ENCODE results near the gene DEFB112. TPM values are rescaled to one million over a fixed set of nuclear protein-coding genes. Genes with fewer than 3 reads are reported as not detected.

The DEFB112 gene, protein sequence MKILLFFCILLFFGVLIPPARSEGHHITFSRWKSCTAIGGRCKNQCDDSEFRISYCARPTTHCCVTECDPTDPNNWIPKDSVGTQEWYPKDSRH
- total RNA-seq (not detected), polyA plus RNA-seq (ENCODE audit: insufficient read depth in 1 of 8, insufficient read length in 8 of 8, low replicate concordance in 1 of 8) (not detected)
- long read RNA-seq, donor 1, result 0 reads
- long read RNA-seq, donor 2, result 0 reads
- long read RNA-seq, donor 3, result 0 reads
- long read RNA-seq, donor 4, result 0 reads
- long read RNA-seq, donor 5, result 0 reads
- long read RNA-seq, donor 6, result 0 reads
- long read RNA-seq, donor 7, result 0 reads
- long read RNA-seq, donor 8, result 0 reads
- long read RNA-seq, donor 9, result 0 reads
- long read RNA-seq, donor 10, result 0 reads
- long read RNA-seq, donor 11, result 0 reads

DNA sequence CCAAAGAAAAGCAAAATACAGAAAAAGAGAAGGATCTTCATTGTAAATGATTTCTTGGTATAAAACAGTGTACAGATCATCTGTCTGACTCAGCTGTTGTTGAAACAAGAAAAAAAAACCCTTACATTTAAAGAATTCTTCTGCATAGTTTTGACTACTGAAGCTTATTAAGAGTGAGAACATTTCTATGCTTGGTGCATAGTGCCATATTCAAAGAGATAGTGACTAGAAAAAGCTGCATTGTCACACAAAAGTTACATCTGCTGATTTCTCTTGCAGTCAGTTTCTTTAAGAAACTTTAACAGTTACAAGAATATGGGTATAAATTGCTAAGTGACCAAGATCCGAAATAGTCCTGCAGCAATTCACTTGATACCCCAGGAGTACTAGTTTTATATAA, at the start of gene DEFB112:
Gene DEFB112, minus strand, starts transcription at position 101 of the 400 bp plus-strand sequence. Its CDS starts 60 bp downstream, at position 41.
- no peaks in the 10 kb centered on the region for H3K36me3 ChIP-seq (ENCODE audit: control insufficient read depth, insufficient read depth, low read length)
- H3K9me3 ChIP-seq (replicated peaks; ENCODE audit: control insufficient read depth, low read depth, low read length), result no peaks in the 10 kb centered on the region
- H3K27me3 ChIP-seq (ENCODE audit: control insufficient read depth, insufficient read depth, low read length), result no peaks in the 10 kb centered on the region
- no peak within 1 kb of the TSS for H3K27ac ChIP-seq (ENCODE audit: low read length)
- no peaks in the 10 kb centered on the region for H3K4me1 ChIP-seq (ENCODE audit: control insufficient read depth, insufficient read depth, low read length)
- no peak for DNase-seq
- no peak within 1 kb of the TSS for H3K4me3 ChIP-seq (ENCODE audit: low read length)
- no CpG with 5 or more reads among the region's 1 CpG for WGBS (ENCODE audit: insufficient coverage)

- DNase-seq, result no peak
- Histone ChIP-seq H3K27ac (ENCODE audit: low read length) (no peak overlapping the region), H3K4me1 (ENCODE audit: control insufficient read depth, insufficient read depth, low read length) (no peaks in the 10 kb centered on the region), H3K4me3 (ENCODE audit: low read length) (no peak overlapping the region), H3K9me3 (replicated peaks; ENCODE audit: control insufficient read depth, low read depth, low read length) (no peaks in the 10 kb centered on the region), H3K27me3 (ENCODE audit: control insufficient read depth, insufficient read depth, low read length) (no peaks in the 10 kb centered on the region), H3K36me3 (ENCODE audit: control insufficient read depth, insufficient read depth, low read length) (no peaks in the 10 kb centered on the region)
- no CpG with 5 or more reads among the region's 2 CpGs for whole genome bisulfite sequencing (ENCODE audit: insufficient coverage)
These were observed 48.9 kb upstream of the DEFB112 start for GRCh38 chr6:50098641-50098993.

DNA sequence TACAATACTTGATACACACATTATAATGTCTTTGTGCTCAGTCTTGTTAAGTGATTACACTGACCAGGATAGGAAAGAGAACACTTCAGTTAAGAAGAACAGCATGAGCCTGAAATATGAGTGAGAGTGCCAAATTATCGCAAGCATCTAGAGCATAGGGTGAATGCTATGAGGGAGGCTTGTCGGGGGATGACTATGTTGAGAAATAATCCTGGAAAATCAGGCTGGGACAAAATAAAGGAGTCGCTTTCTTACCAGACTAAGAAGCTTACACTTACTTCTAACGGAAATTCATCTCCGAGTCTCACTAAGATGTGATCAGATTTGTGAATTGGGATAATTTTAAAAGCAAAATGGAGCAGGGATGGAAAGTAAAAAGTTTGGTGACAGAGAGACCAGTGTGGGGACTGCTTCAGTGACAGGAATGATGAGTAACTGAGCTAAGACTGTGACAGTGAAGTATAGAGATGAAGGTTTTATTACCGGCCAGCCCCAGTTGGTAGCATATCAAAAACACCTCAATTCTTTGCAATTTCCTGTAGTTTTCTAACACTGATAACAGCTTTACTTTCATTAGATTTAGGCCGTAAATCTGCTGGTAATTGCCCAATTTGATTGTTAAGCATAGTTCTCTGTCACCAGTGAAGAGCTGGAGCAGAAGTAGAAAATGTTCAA, 48.4 kb upstream of the DEFB112 start:
- Histone ChIP-seq H3K9me3 (replicated peaks; ENCODE audit: control insufficient read depth, low read depth, low read length) (no peaks in the 10 kb centered on the region), H3K4me3 (ENCODE audit: low read length) (no peak overlapping the region), H3K36me3 (ENCODE audit: control insufficient read depth, insufficient read depth, low read length) (no peaks in the 10 kb centered on the region), H3K27ac (ENCODE audit: low read length) (no peak overlapping the region), H3K27me3 (ENCODE audit: control insufficient read depth, insufficient read depth, low read length) (no peaks in the 10 kb centered on the region), H3K4me1 (ENCODE audit: control insufficient read depth, insufficient read depth, low read length) (no peaks in the 10 kb centered on the region)
- DNase-seq, result no peak
- WGBS (ENCODE audit: insufficient coverage), result 60% methylated on average over 1 of the region's 7 CpGs

DNA sequence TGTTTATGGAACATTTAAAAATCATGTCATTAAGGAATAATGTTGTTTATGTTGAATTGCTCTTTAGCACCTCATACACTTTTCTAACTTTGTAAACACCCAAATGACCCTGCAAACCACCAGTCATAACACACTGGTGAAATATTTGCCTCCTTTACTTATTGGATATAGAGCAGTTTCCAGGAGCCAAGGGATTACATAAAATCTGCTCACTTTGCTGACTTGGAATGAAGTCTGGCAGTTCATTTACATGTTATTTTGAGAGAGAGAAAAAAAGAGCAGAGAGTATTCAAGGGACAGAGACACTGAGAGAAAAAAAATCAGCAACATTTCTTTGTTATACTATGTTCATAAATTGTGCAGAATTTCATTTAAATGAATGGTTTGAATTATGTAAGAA, 46.6 kb upstream of the DEFB112 start:
- no peak for DNase-seq
- Histone ChIP-seq H3K4me1 (ENCODE audit: control insufficient read depth, insufficient read depth, low read length) (no peaks in the 10 kb centered on the region), H3K27ac (ENCODE audit: low read length) (no peak overlapping the region), H3K4me3 (ENCODE audit: low read length) (no peak overlapping the region), H3K9me3 (replicated peaks; ENCODE audit: control insufficient read depth, low read depth, low read length) (no peaks in the 10 kb centered on the region), H3K36me3 (ENCODE audit: control insufficient read depth, insufficient read depth, low read length) (no peaks in the 10 kb centered on the region), H3K27me3 (ENCODE audit: control insufficient read depth, insufficient read depth, low read length) (no peaks in the 10 kb centered on the region)

DNA sequence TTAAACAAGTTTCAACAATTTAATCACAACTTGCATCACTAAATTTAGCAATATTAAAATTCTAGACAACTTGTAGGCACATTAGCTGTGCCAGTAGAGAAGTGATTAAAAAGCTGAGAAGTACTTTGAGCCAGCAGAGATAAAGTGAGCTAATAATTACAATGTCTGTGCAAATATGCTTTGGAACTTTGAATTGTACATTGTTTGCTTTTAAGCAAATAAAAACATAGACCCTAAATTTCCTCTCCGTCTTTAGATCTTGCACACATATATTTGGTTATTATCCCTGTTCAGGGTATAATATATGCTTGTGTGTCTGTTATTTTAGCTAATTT, 44.2 kb upstream of the DEFB112 start:
- no peaks in the 10 kb centered on the region for H3K9me3 ChIP-seq (replicated peaks; ENCODE audit: control insufficient read depth, low read depth, low read length)
- no peak for DNase-seq
- no peaks in the 10 kb centered on the region for H3K27me3 ChIP-seq (ENCODE audit: control insufficient read depth, insufficient read depth, low read length)
- no peaks in the 10 kb centered on the region for H3K36me3 ChIP-seq (ENCODE audit: control insufficient read depth, insufficient read depth, low read length)
- H3K4me3 ChIP-seq (ENCODE audit: low read length), result no peak overlapping the region
- H3K27ac ChIP-seq (ENCODE audit: low read length), result no peak overlapping the region
- no peaks in the 10 kb centered on the region for H3K4me1 ChIP-seq (ENCODE audit: control insufficient read depth, insufficient read depth, low read length)
- WGBS (ENCODE audit: insufficient coverage), result no CpG with 5 or more reads among the region's 1 CpG

- WGBS (ENCODE audit: insufficient coverage), result 66% methylated on average over 5 of the region's 7 CpGs
- DNase-seq, result no peak
- Histone ChIP-seq H3K36me3 (ENCODE audit: control insufficient read depth, insufficient read depth, low read length) (no peaks in the 10 kb centered on the region), H3K9me3 (replicated peaks; ENCODE audit: control insufficient read depth, low read depth, low read length) (no peaks in the 10 kb centered on the region), H3K4me3 (ENCODE audit: low read length) (no peak overlapping the region), H3K27ac (ENCODE audit: low read length) (no peak overlapping the region), H3K27me3 (ENCODE audit: control insufficient read depth, insufficient read depth, low read length) (no peaks in the 10 kb centered on the region), H3K4me1 (ENCODE audit: control insufficient read depth, insufficient read depth, low read length) (no peaks in the 10 kb centered on the region)
These were observed 43.6 kb upstream of the DEFB112 start for GRCh38 chr6:50093116-50093937.

DNA sequence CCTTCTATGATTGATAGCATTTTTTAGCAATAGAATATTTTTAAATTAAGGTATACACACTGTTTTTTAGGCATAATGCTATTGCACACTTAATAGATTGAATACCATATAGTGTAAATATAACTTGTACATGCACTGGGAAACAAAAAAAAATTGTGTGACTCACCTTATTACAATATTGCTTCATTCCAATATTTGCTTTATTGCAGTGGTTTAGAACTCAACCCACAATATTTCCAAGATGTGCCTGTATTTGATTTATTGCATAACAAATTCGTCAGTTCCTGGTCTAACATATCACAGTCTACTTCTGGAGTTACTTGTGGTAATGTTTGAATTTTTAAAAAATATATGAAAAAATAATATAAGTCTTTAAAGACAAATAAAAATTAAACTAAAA, 41.9 kb upstream of the DEFB112 start:
- Histone ChIP-seq H3K4me1 (ENCODE audit: control insufficient read depth, insufficient read depth, low read length) (no peaks in the 10 kb centered on the region), H3K9me3 (replicated peaks; ENCODE audit: control insufficient read depth, low read depth, low read length) (no peaks in the 10 kb centered on the region), H3K27me3 (ENCODE audit: control insufficient read depth, insufficient read depth, low read length) (no peaks in the 10 kb centered on the region), H3K4me3 (ENCODE audit: low read length) (no peak overlapping the region), H3K27ac (ENCODE audit: low read length) (no peak overlapping the region), H3K36me3 (ENCODE audit: control insufficient read depth, insufficient read depth, low read length) (no peaks in the 10 kb centered on the region)
- WGBS (ENCODE audit: insufficient coverage), result no CpG with 5 or more reads among the region's 1 CpG
- DNase-seq, result no peak

- Histone ChIP-seq H3K9me3 (replicated peaks; ENCODE audit: control insufficient read depth, low read depth, low read length) (no peaks in the 10 kb centered on the region), H3K4me3 (ENCODE audit: low read length) (no peak overlapping the region), H3K4me1 (ENCODE audit: control insufficient read depth, insufficient read depth, low read length) (no peaks in the 10 kb centered on the region), H3K36me3 (ENCODE audit: control insufficient read depth, insufficient read depth, low read length) (no peaks in the 10 kb centered on the region), H3K27ac (ENCODE audit: low read length) (no peak overlapping the region), H3K27me3 (ENCODE audit: control insufficient read depth, insufficient read depth, low read length) (no peaks in the 10 kb centered on the region)
- WGBS (ENCODE audit: insufficient coverage), result no CpG with 5 or more reads among the region's 2 CpGs
- DNase-seq, result no peak
These were observed 40.2 kb upstream of the DEFB112 start for GRCh38 chr6:50089911-50090310.

DNA sequence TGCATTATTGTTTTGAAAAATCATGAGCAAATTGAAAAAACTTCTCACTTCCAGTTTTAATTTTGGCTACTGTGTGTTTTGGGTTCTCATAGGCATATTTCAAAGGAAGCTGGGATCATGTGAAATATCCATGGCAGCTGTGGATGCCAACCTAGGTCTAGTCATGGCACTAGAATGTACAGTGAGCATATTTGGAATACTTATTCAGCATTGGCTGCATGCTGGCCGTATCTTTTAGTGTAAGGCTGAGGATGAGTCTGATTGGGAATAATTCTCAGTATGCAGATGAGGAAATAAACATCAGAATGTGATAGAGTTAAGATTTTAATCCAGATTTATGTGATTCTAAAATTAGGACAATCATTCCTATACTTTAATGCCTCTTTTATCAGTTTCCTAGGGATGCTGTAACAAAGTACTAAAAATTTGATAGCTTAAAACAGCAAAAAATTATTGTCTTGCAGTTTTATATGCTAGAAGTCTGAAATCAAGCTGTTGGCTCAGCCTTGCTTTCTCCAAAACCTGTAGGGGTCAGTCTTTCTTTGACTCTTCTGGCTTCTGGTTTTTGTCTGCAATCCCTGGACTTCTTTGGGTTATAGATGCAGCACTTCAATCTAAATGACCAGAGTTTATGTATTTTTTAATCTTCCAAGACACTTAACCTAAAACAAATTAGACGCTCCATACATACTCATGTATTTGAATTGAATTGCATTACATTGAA, 37.7 kb upstream of the DEFB112 start:
- WGBS (ENCODE audit: insufficient coverage), result no CpG with 5 or more reads among the region's 2 CpGs
- Histone ChIP-seq H3K27ac (ENCODE audit: low read length) (no peak overlapping the region), H3K36me3 (ENCODE audit: control insufficient read depth, insufficient read depth, low read length) (no peaks in the 10 kb centered on the region), H3K9me3 (replicated peaks; ENCODE audit: control insufficient read depth, low read depth, low read length) (no peaks in the 10 kb centered on the region), H3K4me3 (ENCODE audit: low read length) (no peak overlapping the region), H3K4me1 (ENCODE audit: control insufficient read depth, insufficient read depth, low read length) (no peaks in the 10 kb centered on the region), H3K27me3 (ENCODE audit: control insufficient read depth, insufficient read depth, low read length) (no peaks in the 10 kb centered on the region)
- DNase-seq, result peak; percentile 62

DNA sequence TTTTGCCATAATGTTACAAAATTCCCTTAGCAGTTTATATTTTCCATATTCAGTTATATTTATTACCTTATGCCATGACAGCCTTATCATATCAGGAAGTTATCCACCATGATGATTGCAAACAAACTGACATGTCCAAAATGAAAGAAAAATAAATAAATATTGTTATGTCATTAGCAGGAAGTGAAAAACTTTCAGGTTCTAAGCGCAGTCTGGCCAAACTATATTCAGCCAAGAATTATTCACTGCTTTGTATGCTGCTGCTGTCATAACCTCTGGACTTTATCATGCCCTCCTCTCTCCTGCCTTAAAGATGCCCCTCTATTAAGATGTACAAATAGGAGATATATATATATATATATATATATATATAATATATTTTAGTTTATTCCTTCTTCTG, 27.7 kb upstream of the DEFB112 start:
- Histone ChIP-seq H3K27me3 (ENCODE audit: control insufficient read depth, insufficient read depth, low read length) (no peaks in the 10 kb centered on the region), H3K27ac (ENCODE audit: low read length) (no peak overlapping the region), H3K36me3 (ENCODE audit: control insufficient read depth, insufficient read depth, low read length) (no peaks in the 10 kb centered on the region), H3K9me3 (replicated peaks; ENCODE audit: control insufficient read depth, low read depth, low read length) (no peaks in the 10 kb centered on the region), H3K4me3 (ENCODE audit: low read length) (no peak overlapping the region), H3K4me1 (ENCODE audit: control insufficient read depth, insufficient read depth, low read length) (no peaks in the 10 kb centered on the region)
- WGBS (ENCODE audit: insufficient coverage), result no CpG with 5 or more reads among the region's 1 CpG
- DNase-seq, result no peak
